ENCODE data around the gene SPG11. TPM values are rescaled to one million over a fixed set of nuclear protein-coding genes. Genes with fewer than 3 reads are reported as not detected.
A peak's percentile ranks its signal among the peaks of the same experiment; 100 is the strongest.

Gene SPG11
- total and polyA plus RNA-seq, 2 of the 13 experiments (the other 11 are each of a cell fraction or from before 2014, with no cell fraction given), result 31.5 to 40.7 TPM

DNA sequence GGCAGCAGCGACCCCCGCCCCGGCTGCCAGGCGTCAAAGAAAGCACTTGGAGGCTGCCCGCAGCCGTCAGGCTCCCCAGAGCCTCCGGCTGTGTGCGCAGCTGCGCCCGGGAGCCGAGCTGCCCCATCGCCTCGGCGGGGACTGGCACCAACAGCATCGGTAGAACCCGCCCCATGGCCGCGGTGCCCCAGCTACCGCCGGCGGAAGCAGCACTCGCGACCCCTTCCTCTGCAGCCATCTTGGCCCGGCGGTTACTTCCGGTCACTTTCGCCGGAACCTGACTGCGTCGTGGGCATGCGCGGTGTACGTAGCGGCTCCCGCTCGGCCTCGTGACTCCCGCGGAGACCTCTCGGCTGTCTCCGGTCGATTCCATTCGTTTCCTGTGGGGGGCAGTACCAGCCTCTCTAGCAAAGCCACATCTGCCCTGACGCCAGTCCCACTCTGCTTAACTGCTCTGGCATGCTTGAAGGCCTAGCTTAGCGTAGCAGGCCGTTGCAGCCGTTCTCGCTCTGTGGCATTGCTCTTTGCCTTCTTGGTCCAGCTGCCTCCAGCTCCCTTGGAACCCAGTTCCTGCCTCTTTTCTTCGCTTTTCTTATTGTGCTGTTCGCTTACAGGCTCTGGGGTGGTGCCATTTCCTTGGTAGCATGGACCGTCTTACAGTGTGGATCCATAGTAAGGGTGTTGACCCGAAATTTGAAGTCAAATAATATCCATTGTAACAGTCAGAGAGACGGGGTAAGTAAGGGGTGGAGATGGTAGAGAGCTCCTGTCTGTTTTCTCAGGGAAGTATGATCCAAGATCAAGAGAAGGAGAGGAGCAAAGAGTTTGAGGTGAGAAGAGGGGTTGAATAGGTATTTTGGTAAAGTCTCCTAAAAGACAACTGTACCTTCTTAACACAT lies at the start of gene SPG11 (continued):
- TF ChIP-seq, protein P1, sequence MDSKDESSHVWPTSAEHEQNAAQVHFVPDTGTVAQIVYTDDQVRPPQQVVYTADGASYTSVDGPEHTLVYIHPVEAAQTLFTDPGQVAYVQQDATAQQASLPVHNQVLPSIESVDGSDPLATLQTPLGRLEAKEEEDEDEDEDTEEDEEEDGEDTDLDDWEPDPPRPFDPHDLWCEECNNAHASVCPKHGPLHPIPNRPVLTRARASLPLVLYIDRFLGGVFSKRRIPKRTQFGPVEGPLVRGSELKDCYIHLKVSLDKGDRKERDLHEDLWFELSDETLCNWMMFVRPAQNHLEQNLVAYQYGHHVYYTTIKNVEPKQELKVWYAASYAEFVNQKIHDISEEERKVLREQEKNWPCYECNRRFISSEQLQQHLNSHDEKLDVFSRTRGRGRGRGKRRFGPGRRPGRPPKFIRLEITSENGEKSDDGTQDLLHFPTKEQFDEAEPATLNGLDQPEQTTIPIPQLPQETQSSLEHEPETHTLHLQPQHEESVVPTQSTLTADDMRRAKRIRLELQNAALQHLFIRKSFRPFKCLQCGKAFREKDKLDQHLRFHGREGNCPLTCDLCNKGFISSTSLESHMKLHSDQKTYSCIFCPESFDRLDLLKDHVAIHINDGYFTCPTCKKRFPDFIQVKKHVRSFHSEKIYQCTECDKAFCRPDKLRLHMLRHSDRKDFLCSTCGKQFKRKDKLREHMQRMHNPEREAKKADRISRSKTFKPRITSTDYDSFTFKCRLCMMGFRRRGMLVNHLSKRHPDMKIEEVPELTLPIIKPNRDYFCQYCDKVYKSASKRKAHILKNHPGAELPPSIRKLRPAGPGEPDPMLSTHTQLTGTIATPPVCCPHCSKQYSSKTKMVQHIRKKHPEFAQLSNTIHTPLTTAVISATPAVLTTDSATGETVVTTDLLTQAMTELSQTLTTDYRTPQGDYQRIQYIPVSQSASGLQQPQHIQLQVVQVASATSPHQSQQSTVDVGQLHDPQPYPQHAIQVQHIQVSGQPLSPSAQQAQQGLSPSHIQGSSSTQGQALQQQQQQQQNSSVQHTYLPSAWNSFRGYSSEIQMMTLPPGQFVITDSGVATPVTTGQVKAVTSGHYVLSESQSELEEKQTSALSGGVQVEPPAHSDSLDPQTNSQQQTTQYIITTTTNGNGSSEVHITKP (CRISPR knock-in tag; IDR thresholded peaks at IDR 0.05; ENCODE audit: low read depth), result 0 out of 2 replicates have a peak, but pooled peaks have one; percentile 27
- TF ChIP-seq TCF12 (IDR thresholded peaks at IDR 0.05) (no peak), TCF12 (CRISPR knock-in tag; IDR thresholded peaks at IDR 0.05) (0 out of 2 replicates have a peak, but pooled peaks have one; percentile 19), HNF4A (CRISPR knock-in tag; IDR thresholded peaks at IDR 0.05) (peak; percentile 47; the same call in 1 of the 2 replicates), KLF15 (CRISPR knock-in tag; IDR thresholded peaks at IDR 0.05; ENCODE audit: borderline replicate concordance) (peak; percentile 87; the same call in 1 of the 2 replicates), HCFC1 (IDR thresholded peaks at IDR 0.05; ENCODE audit: low read depth, low read length) (peak; percentile 44; the same call in 1 of the 2 replicates), ZNF713 (CRISPR knock-in tag; IDR thresholded peaks at IDR 0.05) (no peak; the same call in 1 of the 2 replicates), SALL1 (CRISPR knock-in tag; IDR thresholded peaks at IDR 0.05) (peak; percentile 92), NR1H2 (CRISPR knock-in tag; IDR thresholded peaks at IDR 0.05; ENCODE audit: borderline replicate concordance, low read depth) (no peak; the same call in 1 of the 2 replicates)
- TF ChIP-seq, protein P2, sequence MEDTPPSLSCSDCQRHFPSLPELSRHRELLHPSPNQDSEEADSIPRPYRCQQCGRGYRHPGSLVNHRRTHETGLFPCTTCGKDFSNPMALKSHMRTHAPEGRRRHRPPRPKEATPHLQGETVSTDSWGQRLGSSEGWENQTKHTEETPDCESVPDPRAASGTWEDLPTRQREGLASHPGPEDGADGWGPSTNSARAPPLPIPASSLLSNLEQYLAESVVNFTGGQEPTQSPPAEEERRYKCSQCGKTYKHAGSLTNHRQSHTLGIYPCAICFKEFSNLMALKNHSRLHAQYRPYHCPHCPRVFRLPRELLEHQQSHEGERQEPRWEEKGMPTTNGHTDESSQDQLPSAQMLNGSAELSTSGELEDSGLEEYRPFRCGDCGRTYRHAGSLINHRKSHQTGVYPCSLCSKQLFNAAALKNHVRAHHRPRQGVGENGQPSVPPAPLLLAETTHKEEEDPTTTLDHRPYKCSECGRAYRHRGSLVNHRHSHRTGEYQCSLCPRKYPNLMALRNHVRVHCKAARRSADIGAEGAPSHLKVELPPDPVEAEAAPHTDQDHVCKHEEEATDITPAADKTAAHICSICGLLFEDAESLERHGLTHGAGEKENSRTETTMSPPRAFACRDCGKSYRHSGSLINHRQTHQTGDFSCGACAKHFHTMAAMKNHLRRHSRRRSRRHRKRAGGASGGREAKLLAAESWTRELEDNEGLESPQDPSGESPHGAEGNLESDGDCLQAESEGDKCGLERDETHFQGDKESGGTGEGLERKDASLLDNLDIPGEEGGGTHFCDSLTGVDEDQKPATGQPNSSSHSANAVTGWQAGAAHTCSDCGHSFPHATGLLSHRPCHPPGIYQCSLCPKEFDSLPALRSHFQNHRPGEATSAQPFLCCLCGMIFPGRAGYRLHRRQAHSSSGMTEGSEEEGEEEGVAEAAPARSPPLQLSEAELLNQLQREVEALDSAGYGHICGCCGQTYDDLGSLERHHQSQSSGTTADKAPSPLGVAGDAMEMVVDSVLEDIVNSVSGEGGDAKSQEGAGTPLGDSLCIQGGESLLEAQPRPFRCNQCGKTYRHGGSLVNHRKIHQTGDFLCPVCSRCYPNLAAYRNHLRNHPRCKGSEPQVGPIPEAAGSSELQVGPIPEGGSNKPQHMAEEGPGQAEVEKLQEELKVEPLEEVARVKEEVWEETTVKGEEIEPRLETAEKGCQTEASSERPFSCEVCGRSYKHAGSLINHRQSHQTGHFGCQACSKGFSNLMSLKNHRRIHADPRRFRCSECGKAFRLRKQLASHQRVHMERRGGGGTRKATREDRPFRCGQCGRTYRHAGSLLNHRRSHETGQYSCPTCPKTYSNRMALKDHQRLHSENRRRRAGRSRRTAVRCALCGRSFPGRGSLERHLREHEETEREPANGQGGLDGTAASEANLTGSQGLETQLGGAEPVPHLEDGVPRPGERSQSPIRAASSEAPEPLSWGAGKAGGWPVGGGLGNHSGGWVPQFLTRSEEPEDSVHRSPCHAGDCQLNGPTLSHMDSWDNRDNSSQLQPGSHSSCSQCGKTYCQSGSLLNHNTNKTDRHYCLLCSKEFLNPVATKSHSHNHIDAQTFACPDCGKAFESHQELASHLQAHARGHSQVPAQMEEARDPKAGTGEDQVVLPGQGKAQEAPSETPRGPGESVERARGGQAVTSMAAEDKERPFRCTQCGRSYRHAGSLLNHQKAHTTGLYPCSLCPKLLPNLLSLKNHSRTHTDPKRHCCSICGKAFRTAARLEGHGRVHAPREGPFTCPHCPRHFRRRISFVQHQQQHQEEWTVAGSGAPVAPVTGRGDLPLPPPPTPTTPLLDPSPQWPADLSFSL (CRISPR knock-in tag; IDR thresholded peaks at IDR 0.05), result no peak
- TF ChIP-seq, protein P3, sequence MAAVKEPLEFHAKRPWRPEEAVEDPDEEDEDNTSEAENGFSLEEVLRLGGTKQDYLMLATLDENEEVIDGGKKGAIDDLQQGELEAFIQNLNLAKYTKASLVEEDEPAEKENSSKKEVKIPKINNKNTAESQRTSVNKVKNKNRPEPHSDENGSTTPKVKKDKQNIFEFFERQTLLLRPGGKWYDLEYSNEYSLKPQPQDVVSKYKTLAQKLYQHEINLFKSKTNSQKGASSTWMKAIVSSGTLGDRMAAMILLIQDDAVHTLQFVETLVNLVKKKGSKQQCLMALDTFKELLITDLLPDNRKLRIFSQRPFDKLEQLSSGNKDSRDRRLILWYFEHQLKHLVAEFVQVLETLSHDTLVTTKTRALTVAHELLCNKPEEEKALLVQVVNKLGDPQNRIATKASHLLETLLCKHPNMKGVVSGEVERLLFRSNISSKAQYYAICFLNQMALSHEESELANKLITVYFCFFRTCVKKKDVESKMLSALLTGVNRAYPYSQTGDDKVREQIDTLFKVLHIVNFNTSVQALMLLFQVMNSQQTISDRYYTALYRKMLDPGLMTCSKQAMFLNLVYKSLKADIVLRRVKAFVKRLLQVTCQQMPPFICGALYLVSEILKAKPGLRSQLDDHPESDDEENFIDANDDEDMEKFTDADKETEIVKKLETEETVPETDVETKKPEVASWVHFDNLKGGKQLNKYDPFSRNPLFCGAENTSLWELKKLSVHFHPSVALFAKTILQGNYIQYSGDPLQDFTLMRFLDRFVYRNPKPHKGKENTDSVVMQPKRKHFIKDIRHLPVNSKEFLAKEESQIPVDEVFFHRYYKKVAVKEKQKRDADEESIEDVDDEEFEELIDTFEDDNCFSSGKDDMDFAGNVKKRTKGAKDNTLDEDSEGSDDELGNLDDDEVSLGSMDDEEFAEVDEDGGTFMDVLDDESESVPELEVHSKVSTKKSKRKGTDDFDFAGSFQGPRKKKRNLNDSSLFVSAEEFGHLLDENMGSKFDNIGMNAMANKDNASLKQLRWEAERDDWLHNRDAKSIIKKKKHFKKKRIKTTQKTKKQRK (IDR thresholded peaks at IDR 0.05; ENCODE audit: low read length), result no peak
- TF ChIP-seq, protein P4, sequence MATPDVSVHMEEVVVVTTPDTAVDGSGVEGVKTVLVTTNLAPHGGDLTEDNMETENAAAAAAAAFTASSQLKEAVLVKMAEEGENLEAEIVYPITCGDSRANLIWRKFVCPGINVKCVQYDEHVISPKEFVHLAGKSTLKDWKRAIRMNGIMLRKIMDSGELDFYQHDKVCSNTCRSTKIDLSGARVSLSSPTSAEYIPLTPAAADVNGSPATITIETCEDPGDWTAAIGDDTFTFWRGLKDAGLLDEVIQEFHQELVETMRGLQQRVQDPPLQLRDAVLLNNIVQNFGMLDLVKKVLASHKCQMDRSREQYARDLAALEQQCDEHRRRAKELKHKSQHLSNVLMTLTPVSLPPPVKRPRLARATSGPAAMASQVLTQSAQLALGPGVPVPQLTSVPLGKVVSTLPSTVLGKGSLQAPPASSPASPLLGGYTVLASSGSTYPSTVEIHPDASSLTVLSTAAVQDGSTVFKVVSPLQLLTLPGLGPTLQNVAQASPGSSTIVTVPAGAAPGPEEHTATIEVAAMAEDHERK (CRISPR knock-in tag; IDR thresholded peaks at IDR 0.05; ENCODE audit: low read depth), result peak; percentile 29; the same call in 1 of the 2 replicates
